ENCODE measurements around the gene NCOA3. TPM values are rescaled to one million over a fixed set of nuclear protein-coding genes. Genes with fewer than 3 reads are reported as not detected.

Gene NCOA3
- total RNA-seq, 4 donors from 2014 or later: 45.1 to 77.8 (median 56.3) TPM

DNA sequence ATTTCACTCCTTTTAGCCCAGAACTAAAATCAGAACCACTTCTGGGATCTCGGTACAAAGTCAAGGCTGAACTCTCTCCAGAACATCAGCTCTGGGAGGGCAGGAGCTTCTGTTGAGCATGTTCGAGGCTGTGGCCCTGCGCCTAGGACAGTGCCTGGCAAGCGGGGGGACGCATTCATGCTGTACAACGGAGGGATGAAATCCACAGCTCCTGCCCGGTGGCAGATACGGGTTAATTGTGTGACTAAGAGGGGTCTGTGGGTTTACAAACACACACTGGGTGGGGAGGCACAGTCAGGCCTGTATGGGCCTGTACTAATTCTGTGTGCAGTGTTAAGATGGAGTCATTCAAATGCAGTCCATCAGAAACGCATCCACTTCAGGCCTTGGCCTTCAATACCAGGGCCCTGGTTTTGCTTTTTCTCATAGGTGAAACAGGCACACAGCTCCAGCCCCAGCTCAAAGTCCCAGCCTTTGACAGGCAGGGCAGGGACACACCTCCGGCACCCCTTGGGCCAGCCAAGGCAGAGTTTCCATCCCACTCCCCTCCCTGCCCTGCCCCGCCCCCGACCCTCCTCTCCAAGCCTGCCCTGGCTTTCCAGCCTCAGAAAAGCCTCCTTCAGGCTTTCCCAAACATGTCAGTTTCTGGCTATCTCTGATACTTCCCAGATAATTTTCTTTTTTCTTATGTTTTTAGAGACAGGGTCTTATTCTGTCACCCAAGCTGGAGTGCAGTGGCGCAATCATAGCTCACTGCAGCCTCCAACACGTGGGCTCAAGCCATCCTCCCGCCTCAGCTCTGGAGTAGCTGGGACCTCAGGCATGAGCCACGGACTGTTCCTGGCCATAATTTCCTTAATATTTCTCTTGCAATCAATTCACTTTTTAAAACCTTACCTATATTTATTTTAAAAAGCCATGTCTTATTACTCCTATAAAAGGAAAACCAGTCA lies 173.8 kb downstream of the NCOA3 start:
- Histone ChIP-seq H3K9me3 (no peaks in the 10 kb centered on the region), H3K36me3 (peaks cover 43% of the 10 kb centered on the region)

DNA sequence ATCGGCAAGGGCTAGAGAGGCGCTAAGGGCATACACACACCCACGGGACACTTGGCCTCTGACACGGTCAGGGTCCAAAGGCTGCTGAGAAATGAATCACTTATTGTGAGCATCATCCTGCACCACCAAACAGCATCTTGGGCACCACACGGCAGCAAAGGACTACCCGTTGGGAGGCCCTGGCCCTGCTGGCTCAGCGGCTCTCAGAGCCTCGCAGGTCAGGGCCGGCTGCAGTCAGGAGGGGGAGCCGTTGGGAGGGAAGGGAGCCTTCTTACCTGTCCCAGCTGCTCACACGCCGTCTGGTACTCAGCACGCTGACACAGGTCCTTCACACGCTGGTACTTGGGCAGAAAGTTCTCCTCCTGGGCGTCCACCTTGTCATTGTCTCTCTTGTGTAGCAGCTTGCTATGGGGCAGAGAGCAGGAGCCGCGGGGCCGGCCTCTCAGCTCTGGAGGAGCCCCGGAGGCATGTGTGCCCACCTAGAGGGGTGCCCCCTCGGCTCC lies 174.6 kb downstream of the NCOA3 start:
- Histone ChIP-seq H3K27ac (no peak overlapping the region), H3K4me3 (no peak overlapping the region), H3K4me1 (no peaks in the 10 kb centered on the region), H3K27me3 (no peaks in the 10 kb centered on the region), H3K36me3 (peaks cover 43% of the 10 kb centered on the region), H3K9me3 (no peaks in the 10 kb centered on the region)
- TF ChIP-seq, protein P1, sequence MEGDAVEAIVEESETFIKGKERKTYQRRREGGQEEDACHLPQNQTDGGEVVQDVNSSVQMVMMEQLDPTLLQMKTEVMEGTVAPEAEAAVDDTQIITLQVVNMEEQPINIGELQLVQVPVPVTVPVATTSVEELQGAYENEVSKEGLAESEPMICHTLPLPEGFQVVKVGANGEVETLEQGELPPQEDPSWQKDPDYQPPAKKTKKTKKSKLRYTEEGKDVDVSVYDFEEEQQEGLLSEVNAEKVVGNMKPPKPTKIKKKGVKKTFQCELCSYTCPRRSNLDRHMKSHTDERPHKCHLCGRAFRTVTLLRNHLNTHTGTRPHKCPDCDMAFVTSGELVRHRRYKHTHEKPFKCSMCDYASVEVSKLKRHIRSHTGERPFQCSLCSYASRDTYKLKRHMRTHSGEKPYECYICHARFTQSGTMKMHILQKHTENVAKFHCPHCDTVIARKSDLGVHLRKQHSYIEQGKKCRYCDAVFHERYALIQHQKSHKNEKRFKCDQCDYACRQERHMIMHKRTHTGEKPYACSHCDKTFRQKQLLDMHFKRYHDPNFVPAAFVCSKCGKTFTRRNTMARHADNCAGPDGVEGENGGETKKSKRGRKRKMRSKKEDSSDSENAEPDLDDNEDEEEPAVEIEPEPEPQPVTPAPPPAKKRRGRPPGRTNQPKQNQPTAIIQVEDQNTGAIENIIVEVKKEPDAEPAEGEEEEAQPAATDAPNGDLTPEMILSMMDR (IDR thresholded peaks at IDR 0.05): no peak
- TF ChIP-seq EP300 (IDR thresholded peaks at IDR 0.05) (no peak), POLR2A (IDR thresholded peaks at IDR 0.05) (no peak), POLR2AphosphoS5 (IDR thresholded peaks at IDR 0.05) (no peak)
- WGBS: 90% methylated on average over 20 of the region's 20 CpGs
- DNase-seq (ENCODE audit: low spot score in 2 of 2): no peak

More for the DNA sequence above, 173.8 kb downstream of the NCOA3 start:
- DNase-seq (ENCODE audit: low spot score in 2 of 2): no peak
- 73% methylated on average over 9 of the region's 16 CpGs for WGBS
- H3K27ac ChIP-seq: no peak overlapping the region
- TF ChIP-seq POLR2AphosphoS5 (IDR thresholded peaks at IDR 0.05) (no peak), POLR2A (IDR thresholded peaks at IDR 0.05) (no peak), EP300 (IDR thresholded peaks at IDR 0.05) (no peak)
- TF ChIP-seq, protein P1 (IDR thresholded peaks at IDR 0.05): no peak
- no peaks in the 10 kb centered on the region for H3K4me1 ChIP-seq
- no peak overlapping the region for H3K4me3 ChIP-seq
- H3K27me3 ChIP-seq: no peaks in the 10 kb centered on the region

DNA sequence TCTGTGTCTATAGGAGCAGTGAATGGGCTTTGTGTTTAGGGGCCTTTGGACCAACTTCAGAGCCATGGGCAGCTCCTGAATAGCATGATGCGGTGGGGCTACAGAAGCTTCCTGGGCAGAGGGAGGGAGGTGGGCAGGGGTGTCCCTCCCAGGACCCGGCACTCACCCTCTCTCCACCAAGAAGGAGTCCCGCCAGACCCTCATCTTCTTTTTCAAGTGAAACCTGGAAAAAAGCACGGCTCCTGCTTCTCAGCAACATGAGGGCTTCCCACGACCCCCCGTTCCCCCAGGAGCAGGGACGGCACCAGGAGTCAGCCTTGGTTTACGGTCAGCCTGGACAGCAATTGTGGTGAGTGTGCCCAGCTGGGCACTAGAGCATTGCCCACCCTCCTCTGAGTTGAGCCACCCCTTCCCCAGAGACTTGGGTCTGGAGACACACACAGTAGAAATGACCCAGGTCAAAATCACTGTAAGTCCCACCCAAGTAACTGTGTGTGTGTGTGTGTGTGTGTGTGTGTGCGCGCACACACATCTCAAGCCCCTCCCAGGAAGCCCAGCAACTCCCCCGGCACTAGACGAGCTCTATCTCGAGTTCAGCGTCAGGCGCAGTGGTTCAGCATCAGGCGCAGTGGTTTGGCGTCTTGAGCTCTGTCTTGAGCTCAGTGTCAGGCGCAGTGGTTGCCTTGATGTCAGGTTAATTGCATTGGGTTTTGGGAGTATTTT lies 175.4 kb downstream of the NCOA3 start:
- H3K27ac ChIP-seq: no peak overlapping the region
- peaks cover 8% of the 10 kb centered on the region for H3K4me1 ChIP-seq
- H3K9me3 ChIP-seq: no peaks in the 10 kb centered on the region
- DNase-seq (ENCODE audit: low spot score in 2 of 2): no peak
- no peak overlapping the region for H3K4me3 ChIP-seq
- H3K27me3 ChIP-seq: no peaks in the 10 kb centered on the region
- peaks cover 40% of the 10 kb centered on the region for H3K36me3 ChIP-seq
- WGBS: 93% methylated on average over 9 of the region's 18 CpGs
- TF ChIP-seq, protein P1 (IDR thresholded peaks at IDR 0.05): no peak
- TF ChIP-seq POLR2A (IDR thresholded peaks at IDR 0.05) (no peak), POLR2AphosphoS5 (IDR thresholded peaks at IDR 0.05) (no peak), EP300 (IDR thresholded peaks at IDR 0.05) (no peak)

DNA sequence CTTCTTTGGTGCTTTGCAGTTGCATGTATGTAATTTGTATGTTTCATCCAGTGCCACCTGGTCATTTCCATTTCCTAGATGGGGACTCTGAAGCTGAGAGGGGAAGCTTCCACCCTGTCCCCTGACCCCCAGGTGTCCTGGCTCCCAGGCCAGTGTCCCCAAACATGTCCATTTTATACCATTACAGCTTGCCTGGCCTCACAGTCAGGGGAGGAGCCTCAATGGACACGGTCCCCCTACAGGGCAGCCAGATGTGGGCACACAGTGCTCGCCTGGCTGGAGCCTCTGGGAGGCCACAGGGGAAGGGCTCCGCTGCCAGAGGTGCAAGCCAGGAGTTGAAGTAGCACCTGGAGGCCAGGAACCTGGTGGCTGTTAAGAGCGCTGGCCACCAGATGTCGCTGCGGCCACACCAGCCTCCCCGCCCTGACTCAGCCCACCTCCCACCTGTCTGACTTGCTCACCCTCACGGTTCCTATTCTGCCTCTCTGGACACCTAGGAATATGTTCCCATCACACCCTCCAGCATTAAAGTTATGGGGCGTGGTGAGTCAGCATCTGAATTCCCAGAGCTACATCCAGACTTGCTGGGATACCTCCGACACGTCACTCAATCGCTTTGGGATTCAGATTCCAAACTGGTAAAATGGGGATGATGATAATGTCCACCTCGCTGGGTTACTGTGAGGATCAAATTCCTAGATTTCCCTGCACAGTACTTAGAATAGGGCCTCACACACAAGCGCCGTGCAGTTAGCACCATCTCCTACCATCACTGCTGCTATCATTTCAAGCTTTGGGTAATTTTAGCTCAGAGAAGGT lies 176.2 kb downstream of the NCOA3 start:
- H3K4me3 ChIP-seq: no peak overlapping the region
- TF ChIP-seq, protein P1 (IDR thresholded peaks at IDR 0.05): peak; percentile 29 to 73
- no peak for TF ChIP-seq POLR2AphosphoS5 (IDR thresholded peaks at IDR 0.05)
- no peaks in the 10 kb centered on the region for H3K9me3 ChIP-seq
- H3K27me3 ChIP-seq: no peaks in the 10 kb centered on the region
- H3K27ac ChIP-seq: no peak overlapping the region
- peaks cover 15% of the 10 kb centered on the region for H3K4me1 ChIP-seq
- WGBS: 64% methylated on average over 9 of the region's 15 CpGs
- no peak for DNase-seq (ENCODE audit: low spot score in 2 of 2)
- H3K36me3 ChIP-seq: peaks cover 32% of the 10 kb centered on the region
